ENCODE results near the gene EIF4A3.
"Not testable (repeated sequence)": the region's sequence is repeated elsewhere in the genome, so short reads cannot be mapped to it uniquely, and the experiment has no call there.

EIF4A3 gene

DNA sequence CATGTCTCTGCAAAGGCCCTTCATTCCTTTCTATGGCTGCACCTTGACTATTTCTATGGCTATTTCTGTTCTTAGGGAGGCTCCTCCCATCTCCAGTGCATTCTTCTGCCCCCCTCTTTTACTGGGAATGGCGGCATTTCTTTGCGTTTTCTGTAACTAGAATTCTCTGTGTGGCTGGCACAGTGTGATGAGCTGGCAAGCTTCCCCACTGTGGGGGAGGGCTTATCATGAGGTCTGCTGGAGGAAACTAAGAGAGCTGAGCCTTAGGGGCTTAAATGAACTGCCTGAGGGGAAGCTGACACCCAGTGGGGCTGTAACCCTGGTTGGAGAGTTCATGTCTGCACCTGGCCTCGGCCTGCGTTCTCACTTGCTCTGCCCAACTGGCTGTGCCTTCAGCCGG is 21.4 kb upstream of the EIF4A3 start:
- ATAC-seq (replicated peaks; ENCODE audit: extremely low read depth, poor library complexity, severe bottlenecking) = no peak
- no peaks in the 10 kb centered on the region for H3K4me1 Mint-ChIP-seq
- peaks cover 39% of the 10 kb centered on the region for H3K27me3 Mint-ChIP-seq
- H3K4me3 Mint-ChIP-seq = no peak overlapping the region
- no peaks in the 10 kb centered on the region for H3K36me3 Mint-ChIP-seq (ENCODE audit: insufficient read depth)
- H3K9me3 Mint-ChIP-seq = no peaks in the 10 kb centered on the region
- no peak overlapping the region for H3K27ac Mint-ChIP-seq (ENCODE audit: low read depth)
- DNase-seq (ENCODE audit: low spot score in 2 of 2) = no peak

DNA sequence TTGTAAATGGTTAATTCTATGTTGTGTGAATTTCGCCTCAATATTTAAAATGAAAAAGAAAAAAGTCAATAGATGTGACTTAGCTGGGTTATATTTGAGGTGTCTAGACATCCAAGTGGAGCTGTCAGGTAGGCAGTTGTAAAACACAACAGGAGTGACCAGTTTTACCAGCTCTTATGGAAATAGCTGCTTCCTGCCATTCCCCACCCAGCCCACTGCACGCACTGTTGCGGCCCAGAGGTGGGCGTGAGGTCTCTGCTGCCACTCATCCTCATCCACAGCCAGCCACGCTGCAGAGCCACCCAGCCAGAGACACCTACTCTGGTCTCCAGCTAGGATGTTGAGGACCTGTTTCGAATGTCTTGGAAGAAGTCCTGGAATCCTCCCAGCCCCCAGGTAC is 19.5 kb upstream of the EIF4A3 start:
- no peaks in the 10 kb centered on the region for H3K4me1 Mint-ChIP-seq
- ATAC-seq (replicated peaks; ENCODE audit: extremely low read depth, poor library complexity, severe bottlenecking) = no peak
- H3K27ac Mint-ChIP-seq (ENCODE audit: low read depth) = no peak overlapping the region
- H3K36me3 Mint-ChIP-seq (ENCODE audit: insufficient read depth) = no peaks in the 10 kb centered on the region
- DNase-seq (ENCODE audit: low spot score in 2 of 2) = no peak
- H3K9me3 Mint-ChIP-seq = no peaks in the 10 kb centered on the region
- H3K4me3 Mint-ChIP-seq = no peak overlapping the region
- H3K27me3 Mint-ChIP-seq = peaks cover 47% of the 10 kb centered on the region

DNA sequence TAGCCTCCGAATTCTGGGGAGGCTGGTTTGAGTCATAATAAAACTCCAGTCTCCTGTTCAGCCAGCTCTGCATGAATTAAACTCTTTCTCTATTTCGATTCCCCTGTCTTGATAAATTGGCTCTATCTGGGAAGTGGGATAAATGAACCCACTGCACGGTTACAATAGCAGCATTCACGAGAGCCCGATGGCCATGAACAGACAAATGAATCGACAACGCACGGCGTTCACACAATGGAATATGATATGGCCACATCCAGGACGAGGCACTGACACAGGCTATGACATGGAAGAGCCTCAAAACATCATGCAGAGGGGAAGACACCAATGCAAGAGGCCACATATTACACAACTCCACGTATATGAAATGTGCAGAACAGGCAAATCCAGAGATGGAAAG is 17.3 kb upstream of the EIF4A3 start:
- ATAC-seq (replicated peaks; ENCODE audit: extremely low read depth, poor library complexity, severe bottlenecking) (no peak), DNase-seq (ENCODE audit: low spot score in 2 of 2) (no peak)
- H3K36me3 Mint-ChIP-seq (ENCODE audit: insufficient read depth) = no peaks in the 10 kb centered on the region
- H3K4me1 Mint-ChIP-seq = peaks cover 7% of the 10 kb centered on the region
- H3K27me3 Mint-ChIP-seq = peaks cover 58% of the 10 kb centered on the region
- H3K27ac Mint-ChIP-seq (ENCODE audit: low read depth) = no peak overlapping the region
- no peak overlapping the region for H3K4me3 Mint-ChIP-seq
- H3K9me3 Mint-ChIP-seq = no peaks in the 10 kb centered on the region

DNA sequence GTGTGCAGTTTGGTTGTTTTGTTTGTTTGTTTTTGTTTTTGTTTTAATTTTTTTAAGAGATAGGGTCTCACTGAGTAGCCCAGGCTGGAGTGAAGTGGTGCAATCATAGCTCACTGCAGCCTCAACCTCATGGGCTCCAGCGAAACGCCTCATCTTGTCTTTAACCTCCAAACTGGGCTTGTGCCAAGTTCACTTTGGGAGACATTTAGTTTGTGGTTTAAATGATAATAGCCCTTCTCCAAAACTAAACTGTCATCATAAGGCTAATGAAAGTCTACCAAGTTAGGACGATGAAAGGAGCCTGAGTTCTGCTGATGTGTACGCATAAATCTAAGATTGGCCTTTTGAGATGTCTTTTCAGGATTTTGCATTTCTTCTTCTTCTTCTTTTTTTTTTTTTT is 16.4 kb upstream of the EIF4A3 start:
- no peak for ATAC-seq (replicated peaks; ENCODE audit: extremely low read depth, poor library complexity, severe bottlenecking)
- H3K36me3 Mint-ChIP-seq (ENCODE audit: insufficient read depth) = no peaks in the 10 kb centered on the region
- no peak for DNase-seq (ENCODE audit: low spot score in 2 of 2)

DNA sequence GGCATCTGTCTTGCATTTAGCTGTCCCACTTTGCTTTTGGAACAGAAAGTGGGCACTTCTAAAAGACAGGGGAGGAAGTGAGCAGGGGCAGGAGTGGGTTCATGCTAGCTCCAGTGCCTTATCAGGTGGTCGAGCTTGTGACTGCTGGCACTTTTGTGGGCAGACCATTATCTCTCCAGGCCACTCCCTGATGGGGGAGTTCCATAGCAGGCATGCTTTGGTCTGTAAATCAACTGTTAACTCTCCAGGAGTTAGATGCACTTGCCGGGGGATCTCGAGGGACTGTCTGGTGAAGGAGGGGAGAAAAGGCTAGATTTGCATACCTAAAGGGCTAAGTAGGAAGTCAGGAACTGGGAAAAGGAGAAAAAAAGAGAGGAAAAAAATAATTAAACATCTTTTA is 13.6 kb upstream of the EIF4A3 start:
- no peak overlapping the region for H3K27ac Mint-ChIP-seq (ENCODE audit: low read depth)
- H3K4me1 Mint-ChIP-seq = peaks cover 7% of the 10 kb centered on the region
- peaks cover 5% of the 10 kb centered on the region for H3K9me3 Mint-ChIP-seq
- ATAC-seq (replicated peaks; ENCODE audit: extremely low read depth, poor library complexity, severe bottlenecking) = no peak
- no peak overlapping the region for H3K4me3 Mint-ChIP-seq
- no peaks in the 10 kb centered on the region for H3K36me3 Mint-ChIP-seq (ENCODE audit: insufficient read depth)
- DNase-seq (ENCODE audit: low spot score in 2 of 2) = no peak
- H3K27me3 Mint-ChIP-seq = peaks cover 40% of the 10 kb centered on the region

More for the DNA sequence above, 16.4 kb upstream of the EIF4A3 start:
- H3K4me1 Mint-ChIP-seq = peaks cover 7% of the 10 kb centered on the region
- no peaks in the 10 kb centered on the region for H3K9me3 Mint-ChIP-seq
- no peak overlapping the region for H3K27ac Mint-ChIP-seq (ENCODE audit: low read depth)
- H3K4me3 Mint-ChIP-seq = no peak overlapping the region
- H3K27me3 Mint-ChIP-seq = peaks cover 59% of the 10 kb centered on the region

DNA sequence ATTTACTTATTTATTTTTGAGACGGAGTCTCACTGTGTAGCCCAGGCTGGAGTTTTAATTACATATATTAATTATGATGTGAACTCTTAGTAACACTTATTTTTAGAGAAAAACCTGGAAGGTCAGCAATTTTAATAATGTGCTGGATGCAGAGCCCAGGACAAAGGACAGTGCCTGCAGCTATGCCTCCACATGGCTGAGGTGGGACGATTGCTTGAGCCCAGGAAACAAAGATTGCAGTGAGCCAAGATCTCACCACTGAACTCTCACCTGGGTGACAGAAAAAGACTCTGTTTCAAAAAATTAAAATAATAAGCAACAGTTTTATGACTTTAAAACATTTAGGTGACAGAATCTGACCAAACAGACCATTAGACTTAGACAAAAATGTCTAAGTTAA is 11.9 kb upstream of the EIF4A3 start:
- no peak for DNase-seq (ENCODE audit: low spot score in 2 of 2)
- peaks cover 5% of the 10 kb centered on the region for H3K9me3 Mint-ChIP-seq
- H3K27ac Mint-ChIP-seq (ENCODE audit: low read depth) = no peak overlapping the region
- H3K4me1 Mint-ChIP-seq = peaks cover 7% of the 10 kb centered on the region
- H3K4me3 Mint-ChIP-seq = no peak overlapping the region
- H3K27me3 Mint-ChIP-seq = peaks cover 33% of the 10 kb centered on the region
- ATAC-seq (replicated peaks; ENCODE audit: extremely low read depth, poor library complexity, severe bottlenecking) = no peak
- no peaks in the 10 kb centered on the region for H3K36me3 Mint-ChIP-seq (ENCODE audit: insufficient read depth)

DNA sequence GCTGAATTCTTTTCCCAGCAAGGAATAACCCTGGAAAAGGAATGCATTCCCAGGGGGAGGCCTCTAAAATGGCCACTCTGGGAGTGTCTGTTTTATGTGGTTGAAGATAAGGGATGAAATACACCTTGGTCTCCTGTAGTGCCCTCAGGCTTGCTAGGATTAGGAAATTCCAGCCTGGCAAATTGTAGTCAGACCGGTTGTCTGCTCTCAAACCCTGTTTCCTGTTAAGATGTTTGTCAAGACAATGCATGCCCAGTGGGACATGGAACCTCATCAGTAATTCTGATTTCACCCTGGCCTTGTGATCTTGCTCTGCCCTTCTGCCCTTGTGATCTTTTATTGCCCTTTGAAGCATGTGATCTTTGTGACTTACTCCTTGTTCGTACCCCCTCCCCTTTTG is 8.7 kb upstream of the EIF4A3 start:
- Mint-ChIP-seq H3K27me3 (peaks cover 17% of the 10 kb centered on the region), H3K9me3 (peaks cover 10% of the 10 kb centered on the region), H3K4me1 (peaks cover 12% of the 10 kb centered on the region)
- not testable (repeated sequence) for ATAC-seq (replicated peaks; ENCODE audit: extremely low read depth, poor library complexity, severe bottlenecking); H3K27ac Mint-ChIP-seq (ENCODE audit: low read depth); DNase-seq (ENCODE audit: low spot score in 2 of 2); H3K36me3 Mint-ChIP-seq (ENCODE audit: insufficient read depth); H3K4me3 Mint-ChIP-seq

DNA sequence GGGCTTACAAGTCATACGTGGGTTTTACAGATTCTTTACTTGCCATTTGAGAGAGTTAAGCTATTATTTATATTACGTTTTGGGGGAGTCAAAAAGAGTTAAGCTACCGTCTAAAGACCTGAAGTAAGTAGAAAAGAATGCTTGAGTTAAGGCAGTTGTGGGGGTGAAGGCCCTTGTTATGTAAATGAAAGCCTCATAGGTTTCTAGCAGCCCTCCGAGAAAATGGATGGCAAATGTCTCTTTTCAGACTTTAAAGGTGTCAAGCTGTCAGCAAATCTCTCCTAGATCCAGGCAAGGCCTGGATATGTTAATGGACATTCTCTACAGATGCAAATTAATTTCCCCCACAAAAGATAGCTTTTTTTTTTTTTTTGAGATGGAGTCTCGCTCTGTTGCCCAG is 7.2 kb upstream of the EIF4A3 start:
- ATAC-seq (replicated peaks; ENCODE audit: extremely low read depth, poor library complexity, severe bottlenecking) = no peak

DNA sequence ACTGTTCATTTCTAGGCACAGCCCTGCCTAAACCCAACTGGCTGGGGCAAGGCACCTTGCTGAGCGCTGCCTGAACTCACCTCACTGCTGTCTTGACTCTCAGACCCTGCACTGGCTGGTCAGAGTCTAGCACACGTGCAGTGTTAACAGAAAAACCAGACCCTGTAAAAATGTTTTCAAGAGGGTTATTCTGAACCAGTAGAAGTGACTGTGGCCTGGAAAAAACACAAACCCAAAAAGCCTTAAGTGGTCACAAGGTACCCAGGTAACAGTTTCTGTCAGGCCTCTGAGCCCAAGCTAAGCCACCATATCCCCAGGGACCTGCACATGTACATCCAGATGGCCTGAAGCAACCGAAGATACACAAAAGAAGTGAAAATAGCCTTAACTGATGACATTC is 6.1 kb upstream of the EIF4A3 start:
- Mint-ChIP-seq H3K9me3 (peaks cover 10% of the 10 kb centered on the region), H3K4me3 (no peak overlapping the region), H3K27me3 (no peaks in the 10 kb centered on the region), H3K27ac (ENCODE audit: low read depth) (no peak overlapping the region), H3K36me3 (ENCODE audit: insufficient read depth) (peaks cover 2% of the 10 kb centered on the region), H3K4me1 (peaks cover 14% of the 10 kb centered on the region)
- ATAC-seq (replicated peaks; ENCODE audit: extremely low read depth, poor library complexity, severe bottlenecking) = no peak
- DNase-seq (ENCODE audit: low spot score in 2 of 2) = no peak

More for the DNA sequence above, 7.2 kb upstream of the EIF4A3 start:
- Mint-ChIP-seq H3K27ac (ENCODE audit: low read depth) (no peak overlapping the region), H3K27me3 (peaks cover 2% of the 10 kb centered on the region), H3K4me3 (no peak overlapping the region), H3K36me3 (ENCODE audit: insufficient read depth) (no peaks in the 10 kb centered on the region), H3K9me3 (peaks cover 10% of the 10 kb centered on the region), H3K4me1 (peaks cover 9% of the 10 kb centered on the region)
- no peak for DNase-seq (ENCODE audit: low spot score in 2 of 2)

DNA sequence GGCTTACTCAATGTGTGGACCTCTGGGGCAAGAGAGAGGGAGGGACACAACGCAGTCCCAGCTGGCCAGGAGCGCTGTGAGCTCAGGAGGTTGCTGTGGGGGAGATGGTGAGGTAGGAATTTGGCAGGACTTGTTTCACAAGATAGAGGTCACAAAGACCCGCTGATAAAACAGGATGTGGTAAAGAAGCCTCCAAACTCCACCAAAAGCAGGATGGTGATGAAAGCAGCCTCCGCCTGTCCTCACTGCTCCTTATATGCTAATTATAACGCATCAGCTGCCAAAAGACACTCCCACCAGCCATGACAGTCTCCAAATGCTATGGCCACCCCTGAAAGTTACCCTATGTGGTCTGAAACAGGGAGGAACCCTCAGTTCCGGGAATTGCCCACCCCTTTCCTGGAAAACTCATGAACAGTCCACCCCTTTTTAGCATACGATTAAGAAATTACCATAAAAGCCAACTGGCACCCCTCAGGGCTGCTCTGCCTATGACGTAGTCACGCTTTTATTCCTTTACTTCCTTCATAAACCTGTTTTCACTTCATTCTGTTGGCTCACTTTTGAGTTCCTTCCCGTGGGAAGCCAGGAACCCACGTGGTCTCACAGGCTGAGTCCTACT is 5.3 kb upstream of the EIF4A3 start:
- ATAC-seq (replicated peaks; ENCODE audit: extremely low read depth, poor library complexity, severe bottlenecking) (no peak), DNase-seq (ENCODE audit: low spot score in 2 of 2) (no peak)
- H3K4me3 Mint-ChIP-seq = no peak overlapping the region
- H3K4me1 Mint-ChIP-seq = peaks cover 14% of the 10 kb centered on the region
- no peaks in the 10 kb centered on the region for H3K27me3 Mint-ChIP-seq
- peaks cover 10% of the 10 kb centered on the region for H3K9me3 Mint-ChIP-seq
- peaks cover 7% of the 10 kb centered on the region for H3K36me3 Mint-ChIP-seq (ENCODE audit: insufficient read depth)
- no peak overlapping the region for H3K27ac Mint-ChIP-seq (ENCODE audit: low read depth)

DNA sequence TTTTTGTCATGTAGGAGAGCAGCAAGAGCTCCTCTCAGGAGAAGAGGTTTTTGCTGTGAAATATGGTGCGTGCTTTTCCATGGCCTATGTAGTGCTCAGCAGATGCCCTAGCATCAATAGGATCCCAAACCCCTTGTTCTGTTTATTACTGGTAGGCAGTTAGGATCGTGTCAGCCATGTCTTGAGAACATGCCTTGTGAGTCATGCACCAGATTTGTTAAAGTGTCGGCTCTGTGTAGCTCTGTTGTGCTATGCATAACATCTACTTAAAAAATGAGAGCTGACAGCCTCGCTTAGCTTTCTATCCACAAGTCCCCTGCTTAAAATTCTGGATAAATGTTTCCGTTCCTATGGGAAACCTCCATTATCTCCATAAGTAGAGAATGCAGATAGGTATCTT is 4.4 kb upstream of the EIF4A3 start:
- no peak overlapping the region for H3K27ac Mint-ChIP-seq (ENCODE audit: low read depth)
- ATAC-seq (replicated peaks; ENCODE audit: extremely low read depth, poor library complexity, severe bottlenecking) (no peak), DNase-seq (ENCODE audit: low spot score in 2 of 2) (no peak)
- H3K27me3 Mint-ChIP-seq = no peaks in the 10 kb centered on the region
- no peak overlapping the region for H3K4me3 Mint-ChIP-seq
- peaks cover 15% of the 10 kb centered on the region for H3K4me1 Mint-ChIP-seq
- peaks cover 10% of the 10 kb centered on the region for H3K9me3 Mint-ChIP-seq
- H3K36me3 Mint-ChIP-seq (ENCODE audit: insufficient read depth) = peaks cover 10% of the 10 kb centered on the region

DNA sequence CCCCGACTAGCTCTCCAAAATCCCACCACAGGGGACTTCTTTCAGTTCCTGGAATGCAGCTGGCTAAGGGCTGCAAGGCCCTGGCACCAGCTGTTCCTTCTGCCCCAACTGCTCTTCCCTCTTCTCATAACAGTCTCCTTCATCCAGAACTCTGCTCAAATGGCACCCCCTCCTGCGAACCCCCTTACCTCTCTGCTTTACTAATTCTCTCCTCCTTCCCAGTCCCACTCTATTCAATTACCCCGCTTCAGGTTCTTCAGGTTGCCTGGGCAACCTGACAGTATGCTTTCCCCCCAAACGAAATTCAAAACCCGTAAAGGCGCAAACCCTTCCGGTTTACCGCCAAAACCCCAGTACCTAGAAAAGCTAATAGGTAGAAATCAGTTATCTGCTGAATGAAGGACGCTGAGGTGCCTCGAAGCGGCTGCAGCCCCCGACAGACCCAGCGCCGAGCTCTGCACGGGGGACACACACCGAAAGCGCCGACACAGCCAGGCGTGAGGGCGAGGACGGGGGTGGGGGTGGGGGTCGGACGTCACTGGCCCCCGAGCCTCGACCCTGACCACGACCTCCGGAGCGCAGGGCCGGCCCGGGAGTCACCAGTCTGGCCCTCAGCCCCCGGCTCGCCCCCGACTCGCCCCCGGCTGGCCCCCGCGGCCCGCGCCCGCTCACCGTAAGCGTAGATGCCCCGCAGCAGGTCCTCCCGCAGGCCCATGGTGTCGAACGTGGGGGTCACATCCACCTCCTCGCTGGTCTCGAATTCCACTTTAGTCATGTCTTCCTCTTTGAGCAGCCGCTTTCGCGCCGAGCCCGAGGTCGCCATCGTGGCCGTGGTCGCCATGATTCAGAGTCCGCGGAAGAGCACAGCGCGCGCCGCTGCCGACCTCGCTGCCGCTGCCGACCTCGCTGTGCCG is 550 bp downstream of the EIF4A3 start:
- Mint-ChIP-seq H3K4me3 (peak overlapping the region; percentile 81), H3K27me3 (no peaks in the 10 kb centered on the region), H3K4me1 (peaks cover 19% of the 10 kb centered on the region), H3K9me3 (no peaks in the 10 kb centered on the region), H3K36me3 (ENCODE audit: insufficient read depth) (peaks cover 34% of the 10 kb centered on the region), H3K27ac (ENCODE audit: low read depth) (peak overlapping the region; percentile 87)
- no peak for ATAC-seq (replicated peaks; ENCODE audit: extremely low read depth, poor library complexity, severe bottlenecking)
- no peak for DNase-seq (ENCODE audit: low spot score in 2 of 2)

Measured in central memory CD8-positive, alpha-beta T cell (primary cell).